Right renal cortex interstitium (tissue), 3 donors: ENCODE data around the gene ITGB1BP1. TPM values are rescaled to one million over a fixed set of nuclear protein-coding genes. Genes with fewer than 3 reads are reported as not detected.
"Not testable (repeated sequence)": the region's sequence is repeated elsewhere in the genome, so short reads cannot be mapped to it uniquely, and the experiment has no call there.

Experiments used
- DNase-seq, 3 donors: peaks; one replicate each; pipeline ENCODE4 v3.0.0-alpha.2; 2013; ENCODE audit warnings: low read depth in 3 of 3, low spot score in 2 of 3
- polyA plus RNA-seq, 3 donors: library from polyadenylated mRNA; unstranded; fragments of 120-200 nt; gene quantifications; one replicate each; pipeline ENCODE4 v1.2.1, GENCODE V29; 2013; ENCODE audit not compliant: insufficient read length in 3 of 3

The ITGB1BP1 gene
- polyA plus RNA-seq, 3 donors, result 66.0 to 86.4 (median 73.3) TPM

DNA sequence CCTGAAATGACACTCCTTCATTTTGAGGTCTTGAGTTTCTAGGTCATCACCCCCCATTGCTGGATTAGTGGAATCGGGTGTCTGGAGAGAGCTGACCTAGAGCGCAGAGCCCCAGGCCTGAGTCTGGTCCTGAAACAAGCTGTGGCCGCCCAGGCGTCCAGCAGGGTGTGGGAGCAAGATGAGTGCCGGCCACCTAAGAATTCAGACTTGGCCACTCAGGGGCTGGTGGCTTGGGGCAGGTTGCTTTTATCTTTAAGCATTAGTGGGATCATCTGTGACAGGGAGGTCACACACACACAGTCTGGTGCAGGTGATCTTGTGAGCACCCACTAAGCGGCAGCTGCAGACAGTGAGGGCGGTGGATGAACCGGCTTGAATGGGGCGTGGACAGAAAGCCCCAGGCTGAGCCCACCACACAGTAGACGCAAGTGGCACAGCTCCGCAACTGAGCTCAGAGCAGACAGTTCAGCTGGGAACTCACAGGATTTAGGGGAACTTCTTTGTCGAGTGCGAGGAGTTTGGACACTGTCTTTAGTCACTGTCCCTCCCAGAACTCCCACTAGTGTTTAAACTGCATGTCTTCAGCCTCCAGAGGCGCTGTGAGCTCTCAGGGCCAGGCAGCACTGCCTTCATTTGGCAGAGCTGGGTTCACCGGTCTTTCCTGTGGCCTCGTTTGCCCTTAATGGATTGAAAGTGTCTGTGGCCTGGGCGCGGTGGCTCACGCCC lies 21.5 kb downstream of the ITGB1BP1 start:
- no peak for DNase-seq

DNA sequence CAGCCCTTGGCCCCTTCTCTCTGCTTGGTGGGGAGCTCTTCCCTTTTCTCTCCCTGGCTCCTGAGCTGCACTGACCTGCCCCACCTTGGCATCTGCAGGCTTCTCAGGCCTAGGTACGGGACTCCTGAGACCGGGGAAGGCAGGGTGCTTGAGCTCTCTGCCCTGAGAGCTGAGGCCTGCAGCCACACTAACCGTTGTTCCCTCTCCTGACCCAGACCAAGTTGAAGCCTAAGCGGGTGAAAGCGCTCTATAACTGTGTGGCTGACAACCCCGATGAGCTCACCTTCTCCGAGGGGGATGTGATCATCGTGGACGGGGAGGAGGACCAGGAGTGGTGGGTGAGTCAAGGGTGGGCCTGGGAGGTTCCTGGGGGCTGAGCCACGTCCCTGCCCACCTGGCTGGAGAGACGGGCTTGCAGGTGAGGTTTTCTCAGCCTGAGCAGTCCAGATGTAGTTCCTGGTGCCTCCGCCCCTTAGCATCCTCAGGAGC lies 22.2 kb downstream of the ITGB1BP1 start:
- DNase-seq, result no peak

DNA sequence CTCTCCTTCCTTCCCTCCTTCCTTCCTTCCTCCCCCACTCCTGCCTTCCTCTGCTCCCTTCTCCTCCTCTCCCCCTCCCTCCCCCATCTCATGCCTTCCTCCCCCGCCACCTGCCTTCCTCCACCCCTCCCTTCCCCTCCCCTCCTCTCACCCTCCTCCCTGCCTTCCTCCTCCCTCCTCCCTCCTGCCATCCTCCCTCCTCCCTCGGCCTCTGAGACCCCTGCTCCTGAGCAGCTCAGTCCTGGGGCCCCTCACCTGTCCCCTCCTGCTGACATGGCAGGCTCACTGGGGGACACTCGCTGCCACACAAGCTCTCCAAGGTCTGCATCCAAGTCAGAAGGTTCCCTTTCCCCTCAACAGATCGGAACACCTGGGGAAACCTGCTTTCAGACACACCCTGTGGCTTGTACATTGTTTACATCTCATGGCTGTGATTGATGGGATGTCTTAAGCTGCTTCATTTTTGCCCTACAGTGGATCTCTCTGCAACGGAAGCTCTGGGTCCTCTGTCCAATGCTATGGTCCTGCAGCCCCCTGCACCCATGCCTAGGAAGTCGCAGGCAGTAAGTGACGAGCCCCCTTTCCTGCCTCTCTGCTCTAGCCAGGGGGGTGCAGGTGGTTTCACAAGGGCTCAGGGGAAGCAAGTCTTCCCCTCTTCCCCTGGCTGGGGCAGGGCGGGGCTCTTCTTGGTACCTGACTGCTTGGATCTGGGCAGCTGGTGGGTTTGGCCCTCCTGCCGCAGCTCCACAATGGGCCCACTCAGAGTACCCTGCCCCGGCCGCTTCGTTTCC lies 22.9 kb downstream of the ITGB1BP1 start:
- no peak for DNase-seq

DNA sequence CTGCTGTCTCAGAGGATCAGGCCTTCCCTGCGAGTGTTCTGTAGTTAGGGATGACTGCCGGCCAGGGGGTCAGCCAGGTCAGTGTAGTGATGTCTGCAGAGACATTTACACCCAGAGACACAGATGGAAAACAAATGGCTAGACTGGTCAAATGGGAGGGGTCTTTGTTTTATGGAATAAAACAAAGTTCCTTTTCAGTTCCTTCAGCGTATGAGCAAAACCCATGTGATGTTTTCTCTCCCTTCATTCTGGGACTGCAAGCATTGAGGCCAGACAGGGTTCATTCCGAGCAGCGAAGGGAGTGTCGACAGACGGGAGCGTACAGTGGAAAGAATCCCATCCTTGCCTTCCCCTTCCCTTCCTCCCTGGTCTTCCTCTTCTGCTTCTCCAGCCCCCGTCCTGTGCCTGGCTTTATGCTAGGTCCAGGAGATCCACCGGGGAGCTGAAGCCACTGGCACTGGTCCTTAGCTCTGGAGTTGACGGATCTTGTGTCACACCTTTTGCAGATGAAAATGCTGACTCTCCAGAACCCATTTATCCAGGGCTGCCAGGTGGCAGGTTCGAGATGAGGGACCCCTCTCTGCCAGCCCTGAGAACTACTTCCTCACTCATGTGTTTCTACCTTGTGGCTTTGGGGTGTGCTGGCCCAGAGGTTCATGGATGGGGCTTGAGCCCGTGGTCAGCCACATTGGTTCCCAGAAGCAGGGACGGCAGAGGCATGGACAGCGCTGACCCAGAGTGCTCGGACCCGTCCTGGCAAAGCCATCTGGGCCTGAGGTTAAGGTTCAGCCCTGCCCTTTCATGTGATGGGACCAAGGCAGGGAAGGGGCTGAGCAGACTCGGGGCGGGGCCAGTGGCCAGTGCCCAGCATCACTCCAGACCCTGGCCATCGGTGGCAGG lies 24.2 kb downstream of the ITGB1BP1 start:
- peak in 1 of 3 donors; percentile 41 for DNase-seq

DNA sequence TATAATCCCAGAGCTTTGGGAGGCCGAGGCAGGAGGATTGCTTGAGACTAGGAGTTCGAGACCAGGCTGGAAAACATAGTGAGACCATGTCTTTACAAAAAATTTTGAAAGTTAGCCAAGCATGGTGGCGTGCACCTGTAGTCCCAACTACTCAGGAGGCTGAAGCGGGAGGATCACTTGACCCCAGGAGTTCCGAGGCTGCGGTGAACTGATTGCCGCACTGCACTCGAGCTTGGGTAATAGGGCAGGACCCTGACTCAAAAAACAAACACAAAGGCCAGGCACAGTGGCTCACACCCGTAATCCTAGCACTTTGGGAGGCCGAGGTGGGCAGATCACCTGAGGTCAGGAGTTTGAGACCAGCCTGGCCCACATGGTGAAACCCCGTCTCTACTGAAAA lies 25.1 kb downstream of the ITGB1BP1 start:
- DNase-seq, result not testable (repeated sequence)

DNA sequence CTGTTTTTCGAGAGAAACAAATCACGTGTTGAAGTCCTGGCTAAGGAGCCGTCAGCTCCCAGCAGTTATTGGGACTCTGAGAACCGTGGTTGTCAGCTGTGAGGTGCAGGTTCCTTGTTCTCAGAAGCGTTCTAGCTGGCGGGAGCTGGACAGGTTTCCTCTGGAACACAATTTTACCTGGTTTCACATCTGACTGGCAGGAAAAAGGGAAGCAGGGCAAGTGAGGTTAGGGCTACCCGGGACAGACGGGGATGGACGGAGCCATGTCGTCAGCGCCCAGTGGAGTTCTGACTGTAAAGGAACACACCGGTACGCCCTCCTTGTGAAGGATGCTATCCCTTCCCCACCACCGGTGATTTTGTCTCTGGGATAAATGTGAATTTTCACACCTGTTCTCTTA lies 26.1 kb downstream of the ITGB1BP1 start:
- no peak for DNase-seq

DNA sequence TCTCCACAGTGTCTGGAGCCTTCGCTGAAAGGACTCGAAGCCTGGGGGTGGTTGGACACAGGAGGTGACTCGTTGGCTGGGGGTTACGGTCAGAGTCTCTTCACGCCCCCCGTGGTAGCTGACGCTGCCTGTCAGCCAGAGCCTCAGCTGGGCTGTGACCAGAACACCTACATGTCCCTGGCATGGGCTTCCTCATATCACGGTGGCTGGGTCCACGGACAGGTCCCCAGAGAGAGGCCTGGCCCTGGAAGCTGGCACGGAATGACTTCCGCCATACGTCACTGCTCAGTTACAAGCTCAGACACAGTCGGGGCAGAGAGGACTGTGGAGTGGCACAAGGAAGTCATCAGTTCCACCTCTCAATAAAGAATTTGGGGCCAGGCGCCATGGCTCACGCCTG lies 28.5 kb downstream of the ITGB1BP1 start:
- no peak for DNase-seq

DNA sequence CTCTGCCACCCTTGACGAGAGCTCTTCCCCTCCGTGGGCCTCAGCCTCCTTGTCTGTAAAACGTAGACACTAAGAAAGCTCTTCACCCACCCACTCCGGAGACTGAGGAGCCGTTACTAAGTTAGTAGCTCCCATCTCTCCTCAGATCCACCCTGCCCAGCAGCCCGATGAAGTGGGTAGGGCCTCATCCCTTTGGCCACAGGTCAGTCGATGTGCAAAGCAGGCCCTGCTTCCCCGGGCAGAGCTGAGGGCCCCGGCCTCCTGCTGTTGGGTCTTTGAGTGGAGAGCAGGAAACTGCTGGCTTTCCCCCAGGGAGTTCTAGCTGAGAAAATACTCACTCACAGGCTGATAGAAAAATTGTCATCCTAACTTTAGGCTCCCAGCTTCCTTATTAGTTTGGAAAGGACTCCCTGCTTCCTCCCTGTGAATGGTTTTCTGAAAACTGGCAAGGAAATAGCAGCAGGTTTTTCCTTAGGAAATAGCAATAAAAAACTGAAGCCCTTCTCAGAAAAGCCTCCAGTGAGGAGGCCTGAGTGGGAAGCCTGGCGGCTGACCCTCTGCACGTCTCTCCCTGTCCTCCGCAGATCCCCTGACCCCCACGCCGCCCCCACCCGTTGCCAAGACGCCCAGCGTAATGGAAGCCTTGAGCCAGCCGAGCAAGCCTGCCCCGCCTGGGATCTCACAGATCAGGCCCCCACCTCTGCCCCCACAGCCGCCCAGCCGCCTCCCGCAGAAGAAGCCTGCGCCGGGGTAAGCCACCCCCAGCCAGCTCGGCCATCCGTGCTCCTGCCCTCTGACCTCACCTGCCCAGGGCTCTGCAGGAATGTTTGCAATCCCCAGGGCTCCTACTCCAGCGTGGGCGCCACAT lies 30.2 kb downstream of the ITGB1BP1 start:
- no peak for DNase-seq

DNA sequence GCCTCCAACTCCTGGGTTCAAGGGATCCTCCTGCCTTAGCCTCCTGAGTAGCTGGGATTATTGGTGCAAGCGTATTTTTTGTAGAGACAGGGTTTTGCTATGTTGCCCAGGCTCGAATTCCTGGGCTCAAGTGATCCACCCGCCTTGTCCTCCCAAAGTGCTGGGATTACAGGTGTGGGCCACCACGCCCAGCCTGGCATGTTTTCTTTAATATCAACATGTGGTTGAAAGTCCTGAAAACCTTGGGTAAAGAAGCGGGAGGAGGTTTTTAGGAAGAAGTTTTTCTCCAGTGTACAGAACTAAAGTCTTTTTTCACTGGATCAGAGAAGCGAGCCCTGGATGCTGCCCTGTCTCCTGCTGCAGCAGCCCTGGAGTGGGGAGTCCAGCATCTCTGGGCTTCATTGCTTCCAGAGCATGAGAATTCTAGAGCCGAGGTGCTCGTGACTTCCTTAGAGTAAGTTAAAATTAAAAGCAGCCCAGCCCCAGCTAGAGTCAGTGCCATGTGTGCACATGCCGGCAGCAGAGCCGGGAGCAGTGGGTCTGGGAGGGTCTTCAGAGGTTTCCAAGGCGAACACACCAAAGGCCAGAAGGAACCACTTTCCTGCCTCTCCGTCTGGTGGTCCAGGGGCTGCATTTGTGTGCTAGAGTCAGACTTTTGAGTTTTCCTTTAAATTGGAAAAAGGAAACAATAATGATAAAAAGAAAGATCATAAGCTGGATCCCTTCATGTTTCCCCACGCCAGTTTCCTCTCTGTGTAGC lies 31.2 kb downstream of the ITGB1BP1 start:
- DNase-seq, result no peak

DNA sequence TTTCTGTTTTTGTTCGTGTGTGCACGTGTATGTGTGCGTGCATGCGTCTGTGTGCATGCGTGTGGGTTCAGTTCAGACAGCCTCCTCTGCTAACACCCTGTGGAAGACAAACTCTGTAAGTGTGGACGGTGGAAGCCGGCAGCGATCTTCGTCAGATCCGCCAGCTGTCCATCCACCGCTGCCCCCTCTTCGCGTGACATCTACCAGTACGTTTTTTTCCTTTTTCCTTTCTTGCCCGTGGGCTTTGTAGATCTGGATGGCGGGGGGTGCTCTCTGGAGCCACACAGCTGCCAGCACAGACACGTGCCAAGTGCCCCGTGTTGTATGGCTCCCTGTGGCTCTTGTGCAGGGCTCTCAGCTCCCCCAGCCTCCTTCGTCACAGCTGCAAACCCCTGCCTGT lies 32.3 kb downstream of the ITGB1BP1 start:
- no peak for DNase-seq

DNA sequence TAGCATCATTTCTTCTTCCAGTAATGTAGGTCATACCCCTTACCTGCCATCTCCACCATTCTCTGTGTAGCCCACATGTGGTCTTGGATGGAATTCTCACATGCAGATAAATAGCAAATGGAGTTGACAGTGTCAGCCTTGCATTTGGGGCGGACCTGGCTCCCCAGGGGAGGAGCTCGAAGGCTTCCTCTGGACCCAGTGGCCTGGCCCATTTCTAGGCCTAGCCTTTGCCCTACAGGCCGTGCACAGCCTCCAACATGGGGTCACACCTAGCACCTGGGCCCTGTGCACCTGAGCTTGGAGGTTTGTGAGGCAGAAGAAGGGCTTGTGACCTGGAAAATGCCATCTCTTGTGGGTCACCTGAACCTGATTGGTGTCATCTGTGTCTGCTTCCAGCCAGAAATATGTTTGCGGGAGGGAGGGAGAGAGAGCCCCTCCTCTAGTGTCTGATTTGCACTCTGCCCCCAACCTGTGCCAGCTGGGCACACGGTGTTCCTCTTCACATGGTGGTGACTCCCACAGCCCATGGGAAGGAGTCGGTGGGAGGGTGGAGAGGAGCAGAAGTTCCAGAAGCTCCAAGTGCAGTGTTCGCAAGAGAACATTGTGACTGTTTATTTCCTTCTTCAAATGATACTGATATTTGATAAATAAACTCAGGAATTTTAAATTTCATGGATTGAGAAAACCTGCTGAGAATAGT lies 33.0 kb downstream of the ITGB1BP1 start:
- no peak for DNase-seq

DNA sequence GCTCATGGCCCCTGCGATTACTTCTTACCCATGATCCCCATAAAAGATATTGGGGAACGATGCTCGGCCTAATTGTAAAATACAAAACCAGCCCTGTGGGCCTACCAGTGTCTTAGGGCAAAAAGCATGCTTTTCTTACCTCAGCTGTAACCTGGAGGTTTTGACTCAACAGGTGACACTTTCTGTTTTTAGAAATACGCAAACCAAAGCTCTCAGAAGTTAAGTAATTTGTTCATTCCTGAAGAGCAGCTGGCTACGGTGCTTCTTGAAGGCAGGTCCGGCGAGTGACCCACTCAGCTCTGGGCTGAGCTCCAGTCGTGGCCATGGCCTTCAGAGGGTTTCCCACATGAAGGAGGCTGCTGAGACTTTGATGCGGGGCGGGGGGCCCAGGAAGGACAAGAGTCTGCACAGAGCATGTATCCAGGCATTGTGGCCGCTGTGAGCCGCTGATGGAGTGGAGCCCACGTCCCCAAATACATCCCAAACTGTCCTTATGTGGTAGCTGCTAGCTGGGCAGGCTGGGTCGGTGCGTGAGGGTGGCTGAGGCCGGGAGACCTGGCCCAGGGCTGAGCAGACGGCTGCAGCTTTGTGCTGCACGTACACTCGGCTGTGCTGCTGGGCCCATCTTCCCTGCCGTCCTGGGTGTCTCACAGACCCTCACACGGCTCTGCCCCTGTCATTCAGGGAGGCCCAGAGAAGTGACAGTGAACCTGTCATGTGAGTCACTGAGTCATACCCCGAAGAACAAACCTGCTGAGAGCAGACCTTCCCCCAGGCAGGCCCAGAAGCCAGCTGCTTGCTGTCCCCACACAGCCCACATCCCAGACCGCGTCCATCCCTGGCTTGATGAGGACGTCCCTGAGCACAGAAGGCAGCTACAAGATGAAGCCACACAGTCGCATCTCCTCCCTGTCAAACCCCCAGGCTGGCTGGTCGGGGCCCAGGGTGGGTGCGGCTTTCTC lies 34.1 kb downstream of the ITGB1BP1 start:
- DNase-seq, result no peak

DNA sequence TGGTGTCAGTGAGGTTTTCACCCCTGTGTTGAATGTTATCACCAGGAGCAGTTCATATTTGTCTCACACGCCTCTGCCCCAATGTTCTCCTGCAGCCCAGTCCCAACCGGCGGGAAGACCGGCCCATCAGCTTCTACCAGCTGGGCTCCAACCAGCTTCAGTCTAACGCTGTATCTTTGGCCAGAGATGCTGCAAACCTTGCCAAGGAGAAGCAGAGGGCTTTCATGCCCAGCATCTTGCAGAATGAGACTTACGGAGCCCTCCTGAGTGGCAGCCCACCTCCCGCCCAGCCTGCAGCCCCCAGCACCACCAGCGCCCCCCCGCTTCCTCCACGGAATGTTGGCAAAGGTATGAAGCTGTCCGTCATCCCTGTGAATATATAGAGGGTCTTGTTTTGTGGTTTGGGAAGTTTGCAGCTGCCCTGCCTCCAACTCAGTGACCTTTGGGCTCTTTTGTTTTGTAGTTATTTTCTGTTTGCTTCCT lies 35.1 kb downstream of the ITGB1BP1 start:
- DNase-seq, result no peak

DNA sequence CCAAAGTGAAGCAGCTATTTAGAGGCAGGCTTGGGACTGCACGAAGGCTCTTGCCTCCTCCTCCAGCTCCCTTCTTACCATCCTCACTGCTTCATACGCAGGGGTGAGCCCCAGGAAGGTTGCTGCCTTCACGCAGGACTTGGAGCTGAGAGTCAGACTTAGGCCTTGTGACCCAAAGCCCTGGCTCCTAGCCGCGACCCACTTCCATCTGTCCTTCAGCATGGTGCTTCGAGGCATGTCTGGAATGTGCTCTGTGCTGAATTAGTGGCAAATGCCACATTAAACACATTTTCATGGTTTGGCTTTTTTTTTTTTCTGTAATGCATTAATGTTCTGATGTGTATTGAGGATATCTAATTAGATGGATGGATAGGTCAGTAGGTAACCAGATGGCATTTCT lies 37.5 kb downstream of the ITGB1BP1 start:
- DNase-seq, result no peak

DNA sequence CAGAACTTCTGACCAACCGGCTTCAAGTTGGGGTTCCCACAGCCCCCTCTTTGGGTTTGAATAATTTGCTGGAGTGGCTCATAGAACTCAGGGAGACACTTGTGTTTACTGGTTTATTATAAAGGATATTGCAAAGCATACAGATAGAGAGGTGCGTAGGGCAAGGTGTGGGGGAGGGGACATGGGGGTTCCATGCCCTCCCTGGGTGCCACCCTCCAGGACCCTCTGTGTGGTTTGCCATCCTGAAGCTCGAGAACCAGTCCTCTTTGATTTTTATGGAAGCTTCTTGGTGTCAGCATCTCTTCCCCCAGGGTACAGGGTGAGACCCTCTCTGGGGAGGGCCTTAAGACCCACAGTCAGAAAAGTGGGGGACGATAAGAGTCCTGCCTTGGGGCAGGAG lies 38.8 kb downstream of the ITGB1BP1 start:
- no peak for DNase-seq

DNA sequence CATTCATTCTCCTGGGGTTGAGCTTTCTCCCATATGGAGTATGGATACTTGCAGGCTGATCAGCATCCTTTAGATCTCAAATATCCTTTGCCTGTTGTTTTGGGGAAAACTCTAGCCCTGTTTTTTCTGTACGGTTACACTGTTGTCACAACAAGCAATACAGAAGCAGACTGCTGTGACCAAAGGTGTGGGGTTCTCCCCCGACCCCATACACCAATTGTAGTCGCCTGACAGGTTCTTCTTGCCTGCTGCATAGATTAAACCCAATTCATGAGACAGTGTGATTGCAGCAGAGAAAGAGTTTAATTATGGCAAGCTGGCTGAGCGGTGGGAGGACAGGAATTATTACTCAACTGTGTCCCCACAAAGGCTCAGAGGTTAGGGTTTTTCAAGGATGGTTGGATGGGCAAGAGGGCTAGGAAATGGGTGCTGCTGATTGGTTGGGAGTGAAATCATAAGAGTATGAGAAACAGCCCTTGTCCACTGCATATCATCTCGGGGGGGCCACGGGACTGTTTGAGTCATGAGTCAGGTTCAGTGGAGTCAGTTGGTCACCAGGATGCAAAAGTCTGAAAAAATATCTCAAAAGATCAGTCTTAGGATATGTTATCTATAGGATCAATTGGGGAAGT lies 40.6 kb downstream of the ITGB1BP1 start:
- no peak for DNase-seq
